Fibroblast of gingiva (primary cell): ENCODE results near the gene ZSWIM7.
A peak's percentile ranks its signal among the peaks of the same experiment; 100 is the strongest.
"Not testable (repeated sequence)": the region's sequence is repeated elsewhere in the genome, so short reads cannot be mapped to it uniquely, and the experiment has no call there.

Experiments
- DNase-seq: peaks from one replicate; pipeline ENCODE4 v3.0.0-alpha.2; 2011; ENCODE audit warnings: low read depth

Gene ZSWIM7

GRCh38 chr17:15955793-15956541 is 43.5 kb downstream of the ZSWIM7 start:
- DNase-seq, result no peak

- DNase-seq, result peak; percentile 87
Measured at GRCh38 chr17:15954222-15954621, 45.3 kb downstream of the ZSWIM7 start.

GRCh38 chr17:15952916-15953790 is 46.4 kb downstream of the ZSWIM7 start:
- DNase-seq, result no peak

GRCh38 chr17:15952048-15952532 is 47.4 kb downstream of the ZSWIM7 start:
- no peak for DNase-seq

- no peak for DNase-seq
Measured at GRCh38 chr17:15951368-15952047, 48.0 kb downstream of the ZSWIM7 start.

- no peak for DNase-seq
Measured at GRCh38 chr17:15947976-15948752, 51.3 kb downstream of the ZSWIM7 start.

GRCh38 chr17:15947271-15947670 is 52.2 kb downstream of the ZSWIM7 start:
- DNase-seq, result no peak

- DNase-seq, result no peak
Measured at GRCh38 chr17:15946611-15947120, 52.8 kb downstream of the ZSWIM7 start.

GRCh38 chr17:15945527-15946191 is 53.8 kb downstream of the ZSWIM7 start:
- peak; percentile 22 for DNase-seq

- DNase-seq, result peak; percentile 69
Measured at GRCh38 chr17:15944759-15945526, 54.6 kb downstream of the ZSWIM7 start, which contains the start of gene ADORA2B. ADORA2B (plus strand) TSS chr17:15945130; CDS start chr17:15945249, 119 bp downstream.

GRCh38 chr17:15943971-15944758 is 55.3 kb downstream of the ZSWIM7 start:
- DNase-seq, result no peak

- no peak for DNase-seq
Measured at GRCh38 chr17:15942207-15942833, 57.2 kb downstream of the ZSWIM7 start.

- no peak for DNase-seq
Measured at GRCh38 chr17:15941781-15942180, 57.7 kb downstream of the ZSWIM7 start.

- DNase-seq, result not testable (repeated sequence)
Measured at GRCh38 chr17:15936481-15936880, 63.0 kb downstream of the ZSWIM7 start.

GRCh38 chr17:15935891-15936290 is 63.6 kb downstream of the ZSWIM7 start:
- no peak for DNase-seq

GRCh38 chr17:15934866-15935265 is 64.6 kb downstream of the ZSWIM7 start:
- no peak for DNase-seq

- no peak for DNase-seq
Measured at GRCh38 chr17:15931394-15931793, 68.1 kb downstream of the ZSWIM7 start.

GRCh38 chr17:15930426-15930825 is 69.1 kb downstream of the ZSWIM7 start:
- DNase-seq, result no peak

- no peak for DNase-seq
Measured at GRCh38 chr17:15929941-15930340, 69.6 kb downstream of the ZSWIM7 start.
